HG03135 (cell line): ENCODE data around the gene PTTG1IP.
A peak's percentile ranks its signal among the peaks of the same experiment; 100 is the strongest.

ENCODE experiments used
- ATAC-seq: cut with Tn5 transposase; IDR thresholded peaks from one replicate; pipeline ENCODE4 v1.9.1; 2021; ENCODE audit warnings: mild to moderate bottlenecking, moderate library complexity; ENCODE audit not compliant: unreplicated experiment

The PTTG1IP gene

DNA sequence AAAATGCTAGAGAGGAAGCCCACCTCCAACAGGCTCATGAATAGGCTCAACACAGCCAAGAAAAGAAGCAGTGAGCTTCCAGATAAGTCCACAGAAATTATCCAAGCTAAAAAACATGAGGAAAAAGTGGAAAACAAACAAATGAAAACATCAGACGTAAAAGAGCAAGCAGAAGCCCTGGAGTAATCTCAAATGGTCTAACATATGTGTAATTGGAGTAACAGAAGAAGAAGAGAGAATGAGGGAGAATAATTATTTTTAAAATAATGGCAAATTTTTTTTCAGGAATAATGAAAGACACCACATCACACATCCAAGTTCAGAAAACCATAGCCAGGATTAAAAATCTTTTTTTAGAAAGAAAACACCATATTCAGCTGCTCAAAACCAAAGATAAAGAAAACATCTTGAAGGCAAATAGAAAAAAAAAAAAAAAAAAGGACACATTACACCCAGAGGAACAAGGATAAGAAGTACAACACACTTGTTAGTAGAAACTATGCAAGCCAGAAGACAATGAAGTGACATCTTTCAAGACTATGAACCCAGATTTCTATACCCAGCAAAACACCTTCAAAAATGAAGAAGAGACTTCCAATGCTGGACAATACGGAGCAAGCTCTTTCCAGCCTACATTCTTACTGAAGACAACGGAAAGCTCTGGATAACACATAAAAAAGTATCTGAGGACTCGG is 45.0 kb downstream of the PTTG1IP start:
- ATAC-seq, result no peak

DNA sequence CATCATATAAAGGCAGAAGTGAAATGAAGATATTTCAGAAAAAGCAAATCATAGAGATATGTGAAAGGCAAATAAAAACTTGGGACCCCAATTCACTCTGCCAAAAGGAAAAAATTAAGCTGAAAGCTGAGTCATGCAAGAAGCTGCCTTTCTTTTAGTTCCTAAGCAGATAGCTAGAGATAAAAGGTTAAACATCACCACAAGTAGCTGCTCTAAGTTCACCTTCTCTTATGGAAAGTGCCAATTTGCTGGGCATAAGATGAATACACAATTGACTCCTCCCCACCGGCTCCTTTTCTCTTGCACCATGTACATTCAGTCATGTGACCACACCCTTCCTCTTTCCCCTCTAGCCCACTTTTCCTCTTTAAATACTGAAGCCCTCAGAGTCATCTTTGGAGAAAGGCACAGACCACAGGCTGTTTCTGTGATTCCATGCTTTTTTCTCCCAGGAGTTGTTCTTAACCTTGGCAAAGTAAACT is 50.3 kb downstream of the PTTG1IP start:
- ATAC-seq, result no peak

DNA sequence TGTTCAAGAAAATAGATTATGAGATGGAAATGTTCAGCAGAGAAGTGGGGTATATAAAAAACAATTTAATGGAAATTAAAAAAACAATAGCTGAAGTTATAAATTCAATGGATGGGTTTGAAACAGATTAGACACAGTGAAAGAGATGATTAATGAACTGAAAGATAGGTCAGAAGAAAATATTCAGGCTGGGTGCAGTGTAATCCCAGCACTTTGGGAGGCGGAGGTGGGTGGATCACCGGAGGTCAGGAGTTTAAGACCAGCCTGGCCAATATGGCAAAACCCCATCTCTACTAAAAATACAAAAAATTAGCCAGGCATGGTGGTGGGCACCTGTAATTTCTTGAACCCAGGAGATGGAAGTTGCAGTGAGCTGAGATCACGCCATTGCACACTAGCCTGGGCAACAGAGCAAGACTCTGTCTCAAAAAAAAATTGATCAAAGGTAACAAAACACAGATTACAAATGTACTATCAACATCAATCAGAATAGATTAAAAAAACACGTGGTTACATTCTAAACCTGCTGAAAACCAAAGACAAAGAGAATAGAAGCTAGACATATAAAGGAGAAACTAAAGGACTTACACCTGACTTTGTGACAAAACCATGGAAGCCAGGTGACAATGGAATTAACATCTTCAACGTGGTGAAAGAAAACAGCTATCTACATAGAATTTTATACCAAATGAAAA is 50.9 kb downstream of the PTTG1IP start:
- no peak for ATAC-seq

DNA sequence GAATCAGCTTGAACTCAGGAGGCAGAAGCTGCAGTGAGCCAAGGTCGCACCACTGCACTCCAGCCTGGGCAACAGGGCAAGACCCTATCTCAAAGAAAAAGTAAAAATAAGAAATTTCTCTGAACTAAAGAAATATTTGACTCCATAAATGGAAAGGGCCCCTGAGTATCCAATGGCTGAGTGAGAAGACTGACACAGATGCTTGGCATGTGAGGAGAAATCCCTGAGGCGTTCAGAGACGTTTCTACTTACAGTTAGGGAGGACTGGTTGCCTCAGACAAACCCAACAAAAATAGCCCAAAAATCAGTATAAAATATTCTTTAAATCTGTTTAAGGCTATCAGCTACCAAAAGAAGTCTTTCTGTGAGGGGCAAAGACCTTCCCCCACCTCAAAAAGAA is 52.6 kb downstream of the PTTG1IP start:
- no peak for ATAC-seq

DNA sequence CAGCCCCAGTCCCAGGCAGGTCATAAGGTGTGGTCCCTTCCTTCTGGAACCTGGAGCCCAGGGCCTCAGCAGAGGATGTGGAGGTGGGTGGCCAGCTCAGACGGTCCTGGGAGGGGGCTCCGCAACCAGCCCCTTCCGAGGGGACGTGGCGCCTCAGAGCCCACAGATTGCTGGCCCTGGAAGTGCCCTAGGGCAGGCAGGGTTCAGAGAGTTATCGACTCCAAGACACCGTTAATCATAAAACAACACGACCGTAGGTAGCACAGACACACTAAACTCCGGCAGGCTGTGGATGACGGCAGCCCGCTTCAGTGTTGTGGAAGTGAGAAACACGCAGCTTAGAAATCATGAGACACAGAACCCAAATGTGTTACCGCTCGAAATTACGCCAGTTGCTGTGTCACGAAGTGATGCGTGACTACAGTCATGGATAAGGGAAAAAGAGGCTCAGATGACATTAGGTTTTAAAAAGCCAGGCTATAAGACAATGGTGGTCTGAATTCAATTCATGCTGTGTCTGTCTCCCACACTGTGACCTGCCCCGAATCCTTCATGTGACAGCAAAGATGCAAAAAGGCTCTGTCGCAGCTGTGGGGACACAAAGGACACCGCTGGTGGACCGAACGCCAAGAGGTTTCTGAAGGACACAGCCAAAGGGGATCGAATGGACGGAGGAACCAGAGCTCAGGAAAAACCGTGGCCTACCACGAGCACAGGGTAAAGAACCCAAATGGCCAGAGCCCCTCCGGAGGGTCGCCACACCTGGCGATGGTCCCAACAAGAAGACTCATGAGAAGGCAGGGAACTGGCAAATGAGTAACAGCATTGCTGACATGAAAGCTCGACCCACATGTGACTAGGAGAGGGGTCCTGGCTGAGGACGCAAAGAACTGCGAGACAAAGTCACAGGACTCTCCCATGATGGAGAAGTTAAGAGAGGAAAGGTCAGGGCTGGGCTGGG is 53.9 kb downstream of the PTTG1IP start:
- no peak for ATAC-seq

DNA sequence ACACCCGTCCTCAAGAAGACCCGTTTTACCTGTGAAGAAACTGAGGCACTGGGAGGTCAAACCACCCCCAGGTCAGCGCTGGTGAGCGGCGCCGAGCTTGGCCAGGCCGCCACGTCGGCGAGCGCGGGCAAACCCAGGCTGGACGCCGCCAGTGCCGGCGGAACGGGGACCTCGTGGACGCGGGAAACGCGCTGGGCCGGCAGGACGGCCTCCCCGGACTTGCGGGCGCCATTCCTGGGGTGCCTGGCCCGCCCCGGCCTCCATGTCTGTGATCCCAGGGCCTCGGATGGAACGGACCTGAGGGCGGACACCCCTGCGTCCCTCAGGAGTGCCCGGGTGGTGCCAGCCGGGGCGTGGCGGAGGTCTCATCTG is 54.9 kb downstream of the PTTG1IP start:
- no peak for ATAC-seq

DNA sequence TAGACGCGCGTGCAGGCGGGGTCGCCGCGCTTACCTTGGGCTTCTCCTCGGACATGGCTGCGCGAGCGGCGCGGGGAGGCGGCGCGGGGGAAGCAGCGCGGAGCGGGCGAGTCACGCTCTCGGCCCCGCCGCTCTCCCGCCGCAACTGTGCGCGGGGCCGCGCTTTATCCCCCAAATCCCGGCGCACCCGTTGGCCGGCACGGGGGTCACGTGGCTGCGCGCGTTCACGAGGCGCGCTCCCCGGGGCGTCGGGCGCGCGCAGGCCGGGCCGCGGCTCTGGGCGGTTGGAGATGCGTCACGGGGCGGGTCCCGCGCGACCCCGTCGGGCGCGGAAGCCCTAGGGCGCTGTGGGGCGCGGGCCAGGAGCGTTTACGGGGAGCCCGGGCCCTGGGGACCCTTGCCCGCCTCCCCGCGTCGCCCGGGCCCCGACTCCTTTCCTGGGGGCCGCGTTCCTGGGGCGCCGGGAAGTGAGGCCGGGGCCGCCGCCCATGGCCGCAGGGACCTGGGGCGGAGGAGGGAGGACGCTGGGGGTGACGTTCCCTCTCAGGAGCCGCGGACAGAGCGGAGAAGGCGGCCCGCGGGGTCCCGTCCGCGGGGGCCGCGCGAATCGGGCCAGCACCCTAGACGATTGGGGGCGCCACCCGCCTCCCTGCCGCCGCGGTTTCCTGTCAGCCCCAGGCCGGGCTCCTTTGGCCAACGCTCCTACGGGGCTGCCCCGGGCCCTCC is 55.4 kb downstream of the PTTG1IP start, which contains the start of gene SUMO3:
Gene SUMO3 (minus strand): TSS at position 149 of the 726 bp plus-strand sequence. CDS start 94 bp downstream, at position 55.
- peak; percentile 53 for ATAC-seq

DNA sequence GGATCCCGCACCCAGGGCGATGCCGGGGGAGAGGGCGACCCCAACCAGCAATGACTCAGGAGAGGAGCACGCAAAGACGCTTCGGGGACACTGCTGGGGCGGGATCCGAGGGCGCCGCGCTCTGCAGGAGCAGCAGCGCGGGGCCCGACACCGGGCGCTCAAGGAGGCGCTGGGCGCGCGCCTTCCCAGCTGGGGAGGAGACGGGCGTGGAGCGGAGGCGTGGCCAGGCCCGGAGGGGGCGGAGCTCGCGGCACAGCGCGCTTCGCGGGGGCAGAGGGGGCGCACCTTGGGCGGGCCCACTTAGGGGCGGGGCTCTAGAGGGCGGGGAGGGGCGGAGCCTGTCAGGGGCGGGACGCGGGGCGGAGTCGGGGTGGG is 56.0 kb downstream of the PTTG1IP start:
- peak; percentile 67 for ATAC-seq

DNA sequence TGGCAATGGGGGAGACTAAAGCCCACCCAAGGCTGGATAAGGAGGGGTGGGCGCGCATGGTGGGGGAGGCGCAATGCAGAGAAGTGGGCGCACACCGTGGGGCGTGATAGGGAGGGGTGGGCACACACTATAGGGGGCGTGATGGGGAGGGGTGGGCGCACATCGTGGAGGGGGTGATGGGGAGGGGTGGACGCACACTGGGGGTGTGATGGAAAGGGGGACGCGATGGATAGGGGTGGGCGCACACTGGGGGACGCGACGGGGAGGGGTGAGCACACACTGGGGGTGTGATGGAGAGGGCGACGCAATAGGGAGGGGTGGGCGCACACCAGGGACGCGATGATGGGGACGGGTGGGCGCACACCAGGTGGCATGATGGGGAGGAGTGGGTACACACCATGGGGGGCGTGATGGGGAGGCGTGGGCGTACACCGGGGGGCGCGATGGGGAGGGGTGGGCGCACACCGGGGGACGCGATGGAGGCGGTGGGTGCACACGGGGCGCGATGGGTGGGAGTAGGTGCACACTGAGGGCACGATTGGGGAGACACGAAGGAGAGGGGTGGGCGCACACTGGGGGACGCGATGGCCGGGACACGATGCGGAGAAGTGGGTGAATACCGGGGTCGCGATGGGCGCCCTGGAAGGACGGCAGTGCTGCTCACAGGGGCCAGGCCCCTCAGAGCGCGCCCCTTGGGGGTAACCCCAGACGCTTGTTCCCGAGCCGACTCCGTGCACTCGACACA is 56.6 kb downstream of the PTTG1IP start:
- no peak for ATAC-seq

DNA sequence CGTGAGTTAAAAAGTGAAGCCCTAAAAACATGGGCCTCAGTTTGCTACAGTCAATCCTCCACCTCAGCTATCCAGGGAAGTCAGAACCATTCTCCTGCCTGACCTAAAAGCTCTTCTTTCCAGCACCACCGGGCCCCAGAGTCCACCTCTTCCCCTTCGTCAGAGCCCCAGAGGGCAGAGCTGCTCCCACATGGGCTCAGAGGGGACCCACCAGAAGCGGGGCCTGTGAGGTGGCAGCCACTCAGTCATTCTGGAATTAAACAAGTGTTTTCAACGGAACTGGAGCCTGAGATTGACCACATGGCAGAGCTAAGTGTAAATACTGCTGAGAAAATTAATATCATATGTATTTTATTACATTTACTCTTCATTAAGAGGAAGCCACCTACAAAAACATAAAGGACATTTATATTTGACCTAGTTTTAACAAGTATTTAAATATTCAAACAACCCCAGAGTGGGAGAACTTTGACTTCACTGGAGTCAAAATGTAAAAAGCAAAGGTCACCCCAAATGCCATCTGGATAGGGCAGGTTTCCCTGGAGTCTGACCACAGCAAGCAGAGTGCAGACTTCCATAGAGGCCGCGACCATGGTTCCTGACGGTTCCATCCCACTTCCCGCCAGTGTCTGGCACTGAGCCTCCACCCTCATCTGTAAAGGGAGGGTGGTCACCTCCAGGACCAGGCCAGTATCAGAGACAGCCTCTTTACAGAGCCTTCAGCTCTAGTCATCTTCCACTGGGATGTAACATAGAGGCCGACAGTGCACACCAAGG is 57.5 kb downstream of the PTTG1IP start:
- ATAC-seq, result no peak

DNA sequence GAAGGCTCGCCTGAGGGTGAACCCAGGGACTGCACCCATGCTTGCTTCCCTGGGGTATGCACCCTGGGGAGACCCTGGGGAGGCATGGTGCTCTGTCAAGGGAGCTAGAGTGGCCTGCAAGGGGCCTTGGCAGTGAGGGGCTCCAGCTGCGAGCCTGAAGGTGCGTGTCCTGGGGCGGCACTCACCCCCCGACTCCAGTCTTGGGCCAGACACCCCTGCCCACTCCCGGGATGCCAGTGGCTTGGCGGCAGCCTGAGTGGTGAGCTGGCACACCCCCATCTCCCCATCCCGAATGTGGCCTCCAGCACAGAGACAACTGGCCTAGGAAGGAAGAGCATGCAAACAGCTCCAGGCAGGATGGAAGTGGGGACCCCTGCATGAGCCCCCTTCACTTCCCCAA is 58.3 kb downstream of the PTTG1IP start:
- no peak for ATAC-seq

DNA sequence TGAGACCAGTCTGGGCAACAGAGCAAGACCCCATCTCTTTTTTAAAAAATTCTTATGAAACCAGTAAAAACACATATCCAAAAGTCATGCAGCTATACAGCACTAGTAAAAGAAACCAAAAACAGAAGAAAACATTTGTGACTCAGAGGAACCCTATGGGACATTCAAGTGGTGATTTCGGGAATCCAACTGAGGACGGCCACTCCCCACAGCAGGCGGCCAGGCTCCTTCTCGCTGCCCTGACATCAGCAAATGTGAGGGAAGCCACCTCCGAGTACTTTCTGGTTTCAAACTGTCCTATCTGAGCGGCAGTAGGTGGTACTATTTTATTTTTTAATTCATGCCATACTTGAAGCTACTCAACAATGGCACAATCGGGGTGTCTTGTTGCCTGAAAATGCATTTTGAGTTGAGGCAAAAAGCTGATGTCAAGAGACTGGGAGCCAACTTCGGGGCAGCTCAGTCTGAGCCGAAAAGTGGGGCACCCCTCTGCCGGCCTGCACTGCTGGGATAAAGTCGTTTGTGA is 58.9 kb downstream of the PTTG1IP start:
- ATAC-seq, result no peak

DNA sequence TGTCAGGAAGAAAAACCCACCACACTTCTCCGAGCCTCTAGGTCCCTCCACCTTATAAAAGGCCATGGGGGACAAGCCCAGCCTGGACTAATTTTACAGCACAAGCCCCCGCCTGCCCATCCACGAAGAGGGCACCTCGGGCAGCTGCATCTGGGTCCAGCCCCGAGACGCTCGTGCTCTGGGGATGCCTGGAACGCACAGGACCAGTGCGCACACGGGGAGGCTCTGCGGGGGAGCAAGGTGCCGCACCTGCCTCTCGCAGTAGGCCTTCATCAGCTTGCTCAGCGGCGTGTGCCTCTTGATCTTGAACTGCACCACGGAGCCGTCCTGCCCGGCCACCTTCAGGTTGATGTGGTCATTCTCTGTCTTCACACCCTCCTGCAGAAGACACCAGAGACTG is 59.8 kb downstream of the PTTG1IP start:
- no peak for ATAC-seq

DNA sequence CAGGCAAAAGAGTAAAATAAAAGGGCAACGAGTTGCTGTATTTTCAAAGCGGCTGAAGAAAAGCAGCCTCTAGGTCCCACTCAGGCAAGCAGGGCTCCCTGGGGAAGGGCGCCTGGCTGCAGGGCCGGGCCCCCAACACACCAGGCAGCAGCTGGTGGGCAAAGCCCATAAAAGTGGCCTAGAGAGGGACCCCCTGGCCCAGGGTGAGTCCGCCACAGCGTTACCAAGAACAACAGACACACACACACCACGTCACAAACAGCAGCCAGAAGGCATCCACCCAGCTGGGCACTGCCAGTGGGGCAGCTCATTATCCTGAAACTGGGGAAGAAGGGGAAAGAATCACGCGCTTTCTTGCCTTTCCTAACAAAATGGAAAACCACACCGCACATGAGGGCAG is 60.3 kb downstream of the PTTG1IP start:
- ATAC-seq, result no peak

DNA sequence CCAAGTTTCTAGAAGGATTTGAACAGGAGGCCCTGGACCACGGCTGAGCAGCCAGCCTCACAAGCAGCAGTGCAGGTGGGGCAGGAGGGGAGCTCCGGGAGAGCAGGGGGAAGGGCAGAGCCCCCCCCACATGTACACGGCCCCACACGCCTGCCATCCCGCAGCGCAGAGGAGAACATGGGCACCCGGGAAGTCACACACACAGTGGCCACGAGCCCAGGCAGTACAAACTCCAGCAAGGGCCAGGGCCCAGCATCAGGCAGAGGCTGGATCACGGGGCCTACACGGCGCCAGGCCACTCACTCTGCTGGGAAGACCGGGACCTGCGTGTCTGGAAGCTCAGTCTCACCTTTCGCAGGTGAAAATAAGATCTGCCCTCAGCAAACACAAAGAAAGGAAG is 60.9 kb downstream of the PTTG1IP start:
- no peak for ATAC-seq

DNA sequence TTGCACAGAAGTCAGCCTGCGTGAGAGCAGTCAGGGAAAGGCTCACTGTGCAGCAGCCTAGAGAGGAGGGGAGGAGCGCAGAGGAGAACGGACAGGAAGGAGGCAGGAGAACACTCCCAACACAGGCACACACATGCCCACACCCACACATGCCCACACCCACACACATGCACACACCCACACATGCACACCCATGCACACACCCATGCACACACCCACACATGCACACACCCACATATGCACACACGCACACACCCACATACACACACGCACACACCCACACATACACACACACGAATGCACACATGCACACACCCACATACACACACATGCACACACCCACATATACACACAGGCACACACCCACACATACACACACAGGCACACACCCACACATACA is 62.7 kb downstream of the PTTG1IP start:
- no peak for ATAC-seq

DNA sequence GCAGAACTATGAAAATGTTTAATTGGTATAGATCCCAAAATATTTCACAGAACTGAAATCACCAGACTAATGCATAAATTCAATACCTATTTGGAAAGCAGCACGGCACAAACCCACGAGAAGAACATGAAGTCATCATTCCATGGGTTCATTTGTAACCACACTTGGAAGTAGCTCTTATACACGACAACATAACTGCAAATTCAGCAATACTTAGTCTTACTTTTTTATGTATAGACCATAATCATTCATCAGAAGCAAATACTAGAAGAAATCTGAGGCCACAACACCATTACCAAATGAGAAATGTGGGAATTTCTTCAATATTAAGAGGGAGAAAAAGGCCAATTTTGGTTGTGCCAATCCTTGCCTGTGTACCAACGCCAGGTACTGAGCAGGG is 67.6 kb downstream of the PTTG1IP start:
- no peak for ATAC-seq

DNA sequence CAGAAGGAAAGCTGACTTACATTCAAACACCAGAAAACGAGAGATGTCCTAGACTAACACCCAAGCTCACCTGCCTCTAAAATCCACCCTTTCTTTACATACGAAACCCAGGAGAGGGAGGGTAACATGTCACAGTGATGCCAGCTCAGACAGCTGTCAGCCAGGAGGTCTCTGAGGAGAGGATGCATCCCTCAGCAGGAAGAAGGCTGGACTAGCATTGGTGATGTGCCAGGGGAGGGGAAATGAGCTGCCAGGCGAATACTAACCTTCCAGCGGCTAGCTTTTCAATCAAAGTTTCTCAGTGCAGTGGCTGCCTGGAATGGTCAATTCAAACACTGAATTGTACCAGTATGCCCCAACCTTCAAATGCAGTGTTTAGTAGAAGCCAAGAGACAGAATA is 68.3 kb downstream of the PTTG1IP start:
- ATAC-seq, result no peak

DNA sequence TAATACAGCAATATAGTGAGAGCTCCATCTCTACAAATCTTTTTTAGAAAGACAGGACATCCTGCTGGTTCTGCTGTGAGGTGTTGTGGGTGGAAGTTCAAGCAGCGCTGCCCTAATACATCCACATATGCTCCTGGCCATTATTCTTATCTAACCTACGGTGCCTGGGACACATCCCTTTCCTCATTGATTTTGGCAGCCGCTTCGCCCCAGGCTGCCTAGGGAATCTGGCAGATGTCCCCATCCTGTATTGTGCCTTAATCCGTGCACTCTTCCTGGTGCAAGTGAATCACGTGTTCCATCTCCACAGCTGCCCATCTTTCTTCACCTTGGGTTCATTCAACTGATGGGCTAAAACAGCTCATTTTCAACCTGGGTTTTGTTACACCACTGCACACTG is 68.7 kb downstream of the PTTG1IP start:
- no peak for ATAC-seq
